GM12878 (cell line): ENCODE data around the gene PKP3. TPM values are rescaled to one million over a fixed set of nuclear protein-coding genes. Genes with fewer than 3 reads are reported as not detected.

ENCODE experiments used
- ATAC-seq: fragments of 200-7000 bp; cut with Tn5 transposase; 3 replicates; pipeline ENCODE4 v1.9.1; 2020; ENCODE audit warnings: mild to moderate bottlenecking, moderate library complexity
- BruUV-seq: library from RNA; stranded (reverse); fragments of 400-500 nt; replicated peaks from 2 replicates; lab custom pipeline; 2021; lab: Mats Ljungman, UMichigan
- CTCF ChIA-PET: fragments of 300-600 bp; sonication (Branson Sonifier 250); formaldehyde crosslinking; extraction: SDS; loops from one replicate; lab custom pipeline; 2021; ENCODE audit warnings: inconsistent platforms; lab: Yijun Ruan, JAX
- POLR2A ChIA-PET: fragments of 350-600 bp; formaldehyde crosslinking; extraction: SDS; loops from one replicate; lab custom pipeline; 2021; ENCODE audit warnings: inconsistent platforms; lab: Charles Lee
- RAD21 ChIA-PET: fragments of 300-600 bp; sonication (Branson Sonifier 250); formaldehyde crosslinking; loops from one replicate; lab custom pipeline; 2023; ENCODE audit warnings: antibody characterized with exemption; ENCODE audit not compliant: unreplicated experiment; lab: Charles Lee
- SMC1A ChIA-PET: fragments of 300-600 bp; sonication (Branson Sonifier 250); formaldehyde crosslinking; loops from one replicate; lab custom pipeline; 2023; ENCODE audit not compliant: unreplicated experiment, uncharacterized antibody; lab: Charles Lee
- DNase-seq: peaks from one replicate; pipeline ENCODE4 v3.0.0-alpha.2; 2011; ENCODE audit warnings: low read depth, low spot score
- FAIRE-seq: peaks from 3 replicates; lab custom pipeline; 2011; peaks lifted over from hg19 to GRCh38; lab: Jason Lieb, UNC
- H2AFZ ChIP-seq: 2 replicates; pipeline ENCODE4 v1.6.0; 2011; ENCODE audit warnings: low read depth, low read length, control low read depth; ENCODE audit not compliant: control insufficient read depth
- H3K27ac ChIP-seq: 2 replicates; pipeline ENCODE4 v1.5.1; 2011; ENCODE audit warnings: control low read depth; ENCODE audit not compliant: control insufficient read depth, insufficient read depth
- H3K27me3 ChIP-seq, 2 experiments: replicated peaks in 1 of 2; 2 replicates each; pipeline versions ENCODE4 v1.6.0 to v1.6.1; 2011; ENCODE audit warnings: low read length in 1 of 2; ENCODE audit not compliant: control insufficient read depth in 2 of 2, insufficient read depth in 2 of 2
- H3K36me3 ChIP-seq, 2 experiments: 2 replicates each; pipeline ENCODE4 v1.5.1; 2011; ENCODE audit warnings: low read length in 1 of 2; ENCODE audit not compliant: control insufficient read depth in 2 of 2, insufficient read depth in 2 of 2
- H3K4me1 ChIP-seq: 2 replicates; pipeline ENCODE4 v1.6.1; 2011; ENCODE audit warnings: mild to moderate bottlenecking, low read length, moderate library complexity, mixed read lengths; ENCODE audit not compliant: control insufficient read depth, insufficient read depth
- H3K4me2 ChIP-seq: 2 replicates; pipeline ENCODE4 v1.6.0; 2011; ENCODE audit warnings: control low read depth; ENCODE audit not compliant: control insufficient read depth, insufficient read depth
- H3K4me3 ChIP-seq: fragments of 200-600 bp; sonication (generic); 2 replicates; pipeline ENCODE4 v1.5.1; 2016
- H3K79me2 ChIP-seq: 2 replicates; pipeline ENCODE4 v1.6.0; 2011; ENCODE audit warnings: low read length; ENCODE audit not compliant: control insufficient read depth, insufficient read depth
- H3K9ac ChIP-seq: 2 replicates; pipeline ENCODE4 v1.8.0; 2011; ENCODE audit warnings: low read length, control low read depth, mixed read lengths; ENCODE audit not compliant: control insufficient read depth, insufficient read depth
- H3K9me3 ChIP-seq: replicated peaks from 3 replicates; pipeline ENCODE4 v1.5.1; 2011; ENCODE audit warnings: mild to moderate bottlenecking, low read length; ENCODE audit not compliant: control insufficient read depth, insufficient read depth
- H4K20me1 ChIP-seq: 2 replicates; pipeline ENCODE4 v1.6.0; 2011; ENCODE audit not compliant: control insufficient read depth, insufficient read depth
- ASH2L ChIP-seq: fragments of 300-600, 200-600 bp; sonication (generic); IDR thresholded peaks from 2 replicates; pipeline ENCODE4 v1.6.1; 2017; ENCODE audit warnings: low read depth, mild to moderate bottlenecking, borderline replicate concordance
- E2F4 ChIP-seq: IDR thresholded peaks from 2 replicates; pipeline ENCODE4 v1.6.1; 2012; ENCODE audit warnings: low read depth, low read length, improper control_type of control experiment
- ETV6 ChIP-seq, 2 experiments: fragments of 450-650 bp in 1 of 2; IDR thresholded peaks in 1 of 2; conservative IDR thresholded peaks in 1 of 2; 2 replicates each; pipeline ENCODE4 v1.6.1; 2014; ENCODE audit warnings: antibody characterized with exemption in 1 of 2, borderline replicate concordance in 1 of 2, low read depth in 1 of 2, mild to moderate bottlenecking in 1 of 2, moderate library complexity in 1 of 2
- EZH2 ChIP-seq: IDR thresholded peaks from 2 replicates; pipeline ENCODE4 v1.6.1; 2012; ENCODE audit warnings: low read depth, mild to moderate bottlenecking, control low read depth, inconsistent platforms, low read length, borderline replicate concordance; ENCODE audit not compliant: control insufficient read depth
- PBX3 ChIP-seq: IDR thresholded peaks from 2 replicates; pipeline ENCODE4 v1.6.1; 2011; ENCODE audit warnings: mild to moderate bottlenecking, low read depth, low read length, moderate library complexity; ENCODE audit not compliant: insufficient replicate concordance
- REST ChIP-seq: IDR thresholded peaks from 2 replicates; pipeline ENCODE4 v1.6.1; 2012; ENCODE audit warnings: mild to moderate bottlenecking, low read depth, low read length
- SIN3A ChIP-seq: IDR thresholded peaks from 2 replicates; pipeline ENCODE4 v1.6.1; 2012; ENCODE audit warnings: low read depth, low read length, improper control_type of control experiment
- ZSCAN29 ChIP-seq: fragments of 450-650 bp; IDR thresholded peaks from 2 replicates; pipeline ENCODE4 v1.6.1; 2017; ENCODE audit warnings: mild to moderate bottlenecking, moderate library complexity
- ZZZ3 ChIP-seq: IDR thresholded peaks from 2 replicates; pipeline ENCODE4 v1.6.1; 2011; ENCODE audit warnings: low read depth; ENCODE audit not compliant: control insufficient read depth, insufficient read length
- WGBS: methylation state at CpG from one replicate; pipeline ENCODE4 v1.1.6; 2016; ENCODE audit warnings: low lambda C conversion rate; ENCODE audit not compliant: insufficient replicate concordance, insufficient coverage; ENCODE audit errors: missing lambda C conversion rate; 5-methylcytosine and 5-hydroxymethylcytosine counted together
- in situ Hi-C: fragments of 300-500 bp; cut with MboI; formaldehyde crosslinking; loops from 9 replicates; pipeline ENCODE4 v1.14.3; 2018; ENCODE audit warnings: mixed read lengths
- intact Hi-C: fragments of 100-400 bp; cut with micrococcal nuclease; formaldehyde crosslinking; loops from one replicate; pipeline ENCODE4 v1.14.2; 2022; ENCODE audit not compliant: unreplicated experiment
- polyA plus RNA-seq, 11 experiments: library from polyadenylated mRNA; depleted of rRNA in 4 of 11; unstranded in 6 of 11; stranded (reverse) in 5 of 11; fragments of >200 nt; fragmentation: Nextera tagmentation in 4 of 11; fragmentation: Illumina TruSeq in 1 of 11; extraction: Ambion mirVana in 4 of 11; extraction: Trizol in 1 of 11; gene quantifications; 1 replicate in 1 of 11; 2 replicates in 10 of 11; pipeline versions ENCODE4 v1.2.1 to v1.2.3, GENCODE V29; 2011 to 2016; ENCODE audit warnings: inconsistent platforms in 2 of 11, missing spikeins in 2 of 11, low read depth in 1 of 11
- total RNA-seq, 4 experiments: library from RNA; depleted of rRNA in 3 of 4; stranded (reverse); fragments of >200 nt in 3 of 4; fragmentation: Illumina TruSeq in 1 of 4; extraction: Trizol in 1 of 4; gene quantifications; 2 replicates each; pipeline versions ENCODE4 v1.2.1 to v1.2.3, GENCODE V29; 2013 to 2021
- TF ChIP-seq, protein P1 (sequence below): fragments of 450-650 bp; IDR thresholded peaks from 2 replicates; pipeline ENCODE4 v1.6.1; 2016; ENCODE audit warnings: mild to moderate bottlenecking, moderate library complexity, borderline replicate concordance

Gene PKP3
- total and polyA plus RNA-seq, 10 of the 15 experiments (the other 5 are each of a cell fraction or from before 2014, with no cell fraction given) = 0.45 to 0.90 TPM; not detected in 8

GRCh38 chr11:432501-433100 lies 38.6 kb downstream of the PKP3 start:
- Histone ChIP-seq H3K4me3 (no peak overlapping the region), H3K9ac (no peak overlapping the region), H3K79me2 (no peaks in the 10 kb centered on the region), H3K9me3 (no peaks in the 10 kb centered on the region), H3K4me1 (no peaks in the 10 kb centered on the region), H3K4me2 (no peak overlapping the region), H3K27me3 (no peaks in the 10 kb centered on the region), H2AFZ (no peak overlapping the region), H3K27ac (no peak overlapping the region), H4K20me1 (no peaks in the 10 kb centered on the region), H3K36me3 (no peaks in the 10 kb centered on the region; a peak in 1 of 4 replicates)
- DNase-seq = no peak
- CTCF ChIA-PET = no interaction called here
- WGBS = 85% methylated on average over 20 of the region's 20 CpGs
- RAD21 ChIA-PET = no interaction called here
- ATAC-seq = no peak
- no peak for FAIRE-seq
- POLR2A ChIA-PET = no interaction called here
- BruUV-seq = no TSS peak
- in situ Hi-C loops (no loop called here), intact Hi-C loops (no loop called here)
- SMC1A ChIA-PET = no interaction called here
- TF ChIP-seq ETV6 (conservative IDR thresholded peaks at IDR 0.05 in 1 of 2, IDR thresholded peaks at IDR 0.05 in 1 of 2; ENCODE audit: borderline replicate concordance in 1 of 2, low read depth in 1 of 2) (no peak), E2F4 (no peak), ASH2L (no peak), EZH2 (no peak), ZZZ3 (no peak), ZSCAN29 (no peak), REST (no peak), PBX3 (no peak), SIN3A (no peak)
- TF ChIP-seq, protein P1, sequence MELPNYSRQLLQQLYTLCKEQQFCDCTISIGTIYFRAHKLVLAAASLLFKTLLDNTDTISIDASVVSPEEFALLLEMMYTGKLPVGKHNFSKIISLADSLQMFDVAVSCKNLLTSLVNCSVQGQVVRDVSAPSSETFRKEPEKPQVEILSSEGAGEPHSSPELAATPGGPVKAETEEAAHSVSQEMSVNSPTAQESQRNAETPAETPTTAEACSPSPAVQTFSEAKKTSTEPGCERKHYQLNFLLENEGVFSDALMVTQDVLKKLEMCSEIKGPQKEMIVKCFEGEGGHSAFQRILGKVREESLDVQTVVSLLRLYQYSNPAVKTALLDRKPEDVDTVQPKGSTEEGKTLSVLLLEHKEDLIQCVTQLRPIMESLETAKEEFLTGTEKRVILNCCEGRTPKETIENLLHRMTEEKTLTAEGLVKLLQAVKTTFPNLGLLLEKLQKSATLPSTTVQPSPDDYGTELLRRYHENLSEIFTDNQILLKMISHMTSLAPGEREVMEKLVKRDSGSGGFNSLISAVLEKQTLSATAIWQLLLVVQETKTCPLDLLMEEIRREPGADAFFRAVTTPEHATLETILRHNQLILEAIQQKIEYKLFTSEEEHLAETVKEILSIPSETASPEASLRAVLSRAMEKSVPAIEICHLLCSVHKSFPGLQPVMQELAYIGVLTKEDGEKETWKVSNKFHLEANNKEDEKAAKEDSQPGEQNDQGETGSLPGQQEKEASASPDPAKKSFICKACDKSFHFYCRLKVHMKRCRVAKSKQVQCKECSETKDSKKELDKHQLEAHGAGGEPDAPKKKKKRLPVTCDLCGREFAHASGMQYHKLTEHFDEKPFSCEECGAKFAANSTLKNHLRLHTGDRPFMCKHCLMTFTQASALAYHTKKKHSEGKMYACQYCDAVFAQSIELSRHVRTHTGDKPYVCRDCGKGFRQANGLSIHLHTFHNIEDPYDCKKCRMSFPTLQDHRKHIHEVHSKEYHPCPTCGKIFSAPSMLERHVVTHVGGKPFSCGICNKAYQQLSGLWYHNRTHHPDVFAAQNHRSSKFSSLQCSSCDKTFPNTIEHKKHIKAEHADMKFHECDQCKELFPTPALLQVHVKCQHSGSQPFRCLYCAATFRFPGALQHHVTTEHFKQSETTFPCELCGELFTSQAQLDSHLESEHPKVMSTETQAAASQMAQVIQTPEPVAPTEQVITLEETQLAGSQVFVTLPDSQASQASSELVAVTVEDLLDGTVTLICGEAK = no peak
